Stimulated activated CD8-positive, alpha-beta memory T cell treated with anti-CD3 and anti-CD28 coated beads, Interleukin-12 subunit alpha, Interleukin-12 subunit beta, amount 100 ng/mL, for 4 hours (primary cell): ENCODE data around the gene BEX5.
"Not testable (repeated sequence)": the region's sequence is repeated elsewhere in the genome, so short reads cannot be mapped to it uniquely, and the experiment has no call there.

Experiments
- DNase-seq: peaks from one replicate; pipeline ENCODE4 v3.0.0-alpha.2; 2020; ENCODE audit warnings: low read depth

The BEX5 gene

GRCh38 chrX:102155806-102156179 lies at the start of gene BEX5:
Gene BEX5, minus strand, starts transcription at chrX:102155977. Its CDS starts 1,712 bp downstream, at chrX:102154265.
- peak; percentile 19 for DNase-seq

GRCh38 chrX:102185967-102186720 lies 30.4 kb upstream of the BEX5 start:
- DNase-seq: no peak

- DNase-seq: no peak
Measured at GRCh38 chrX:102154900-102155805, 624 bp downstream of the BEX5 start.

GRCh38 chrX:102154218-102154860 lies 1.4 kb downstream of the BEX5 start:
- DNase-seq: no peak

- DNase-seq: not testable (repeated sequence)
Measured at GRCh38 chrX:102142274-102142673, 13.5 kb downstream of the BEX5 start, which contains the start of gene TCEAL6. Gene TCEAL6, minus strand, starts transcription at chrX:102142481.

GRCh38 chrX:102141631-102142030 lies 14.1 kb downstream of the BEX5 start:
- not testable (repeated sequence) for DNase-seq

- DNase-seq: not testable (repeated sequence)
Measured at GRCh38 chrX:102140876-102141275, 14.9 kb downstream of the BEX5 start.

- no peak for DNase-seq
Measured at GRCh38 chrX:102138064-102138463, 17.7 kb downstream of the BEX5 start.

- DNase-seq: no peak
Measured at GRCh38 chrX:102129473-102129872, 26.3 kb downstream of the BEX5 start.

- DNase-seq: no peak
Measured at GRCh38 chrX:102126863-102127262, 28.9 kb downstream of the BEX5 start.

- not testable (repeated sequence) for DNase-seq
Measured at GRCh38 chrX:102126080-102126818, 29.5 kb downstream of the BEX5 start.

GRCh38 chrX:102125436-102125835 lies 30.3 kb downstream of the BEX5 start, which contains the start of gene TCEAL2:
Gene TCEAL2, plus strand, starts transcription at chrX:102125679. Its CDS starts 1,152 bp downstream, at chrX:102126831.
- peak; percentile 7 for DNase-seq

- not testable (repeated sequence) for DNase-seq
Measured at GRCh38 chrX:102125014-102125413, 30.8 kb downstream of the BEX5 start.

GRCh38 chrX:102115748-102116147 lies 40.0 kb downstream of the BEX5 start:
- no peak for DNase-seq

- DNase-seq: no peak
Measured at GRCh38 chrX:102113367-102113766, 42.4 kb downstream of the BEX5 start.
